Fibroblast of skin of back (primary cell): ENCODE data around the gene OR2A7. TPM values are rescaled to one million over a fixed set of nuclear protein-coding genes. Genes with fewer than 3 reads are reported as not detected.
"Not testable (repeated sequence)": the region's sequence is repeated elsewhere in the genome, so short reads cannot be mapped to it uniquely, and the experiment has no call there.

Source experiments
- DNase-seq: peaks from one replicate; pipeline ENCODE4 v3.0.0-alpha.2; 2013
- polyA plus RNA-seq, 2 experiments: library from polyadenylated mRNA; unstranded; fragments of 120-200 nt; gene quantifications; one replicate each; pipeline ENCODE4 v1.2.1, GENCODE V29; 2013; ENCODE audit not compliant: insufficient read length in 2 of 2

Gene OR2A7, protein sequence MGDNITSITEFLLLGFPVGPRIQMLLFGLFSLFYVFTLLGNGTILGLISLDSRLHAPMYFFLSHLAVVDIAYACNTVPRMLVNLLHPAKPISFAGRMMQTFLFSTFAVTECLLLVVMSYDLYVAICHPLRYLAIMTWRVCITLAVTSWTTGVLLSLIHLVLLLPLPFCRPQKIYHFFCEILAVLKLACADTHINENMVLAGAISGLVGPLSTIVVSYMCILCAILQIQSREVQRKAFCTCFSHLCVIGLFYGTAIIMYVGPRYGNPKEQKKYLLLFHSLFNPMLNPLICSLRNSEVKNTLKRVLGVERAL
- polyA plus RNA-seq (2013, experiment 1 of 2; ENCODE audit: insufficient read length), result not detected
- polyA plus RNA-seq (2013, experiment 2 of 2; ENCODE audit: insufficient read length), result not detected

- DNase-seq, result not testable (repeated sequence)
These were observed at the start of gene OR2A7 for GRCh38 chr7:144264692-144265091. TSS of gene OR2A7 (minus strand) at chr7:144264792. CDS start at chr7:144259628, 5,164 bp downstream.

GRCh38 chr7:144311872-144312469 is 47.4 kb upstream of the OR2A7 start, which contains the start of gene OR2A1:
TSS of gene OR2A1 (plus strand) at chr7:144312419. CDS start at chr7:144318125, 5,706 bp downstream.
- DNase-seq, result not testable (repeated sequence)

DNA sequence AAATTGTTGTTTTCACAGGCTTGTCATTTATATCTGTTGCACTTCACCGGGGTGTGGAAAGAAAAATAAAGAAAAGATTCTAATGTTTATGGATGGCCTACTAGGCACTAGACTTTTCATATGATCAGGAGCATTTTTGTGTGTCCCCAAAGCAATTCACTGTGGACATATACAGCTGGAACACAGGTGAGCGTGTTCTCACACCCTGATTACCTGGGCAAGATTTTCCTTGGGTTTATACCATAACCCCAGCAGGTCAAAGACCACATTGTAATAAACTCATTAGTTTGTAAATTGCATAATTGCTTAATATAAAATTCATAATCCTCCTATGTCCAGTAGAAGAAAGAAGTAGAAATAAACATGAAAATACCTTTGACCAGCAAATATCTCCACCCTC is 46.6 kb upstream of the OR2A7 start:
- not testable (repeated sequence) for DNase-seq

DNA sequence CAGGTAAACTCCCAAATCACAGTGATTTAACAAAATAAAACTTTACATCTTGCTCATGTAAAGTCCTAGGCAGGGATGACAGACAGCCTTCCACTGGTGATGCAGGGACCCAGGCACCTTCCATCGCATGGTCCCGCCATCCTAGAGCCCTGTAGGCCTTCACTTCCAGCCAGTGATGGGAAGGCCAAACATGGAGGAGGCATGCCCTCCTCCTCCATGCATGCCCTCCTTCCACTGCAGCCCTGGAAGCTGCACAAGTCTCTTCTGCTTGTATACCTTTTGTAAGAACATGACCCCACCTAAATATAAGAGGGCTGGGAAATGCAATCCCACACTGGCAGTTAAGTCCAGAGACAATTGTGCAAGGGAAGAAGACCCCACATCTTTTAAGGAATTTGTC is 45.1 kb upstream of the OR2A7 start:
- not testable (repeated sequence) for DNase-seq

GRCh38 chr7:144305156-144305555 is 40.6 kb upstream of the OR2A7 start:
- not testable (repeated sequence) for DNase-seq

GRCh38 chr7:144303607-144304006 is 39.0 kb upstream of the OR2A7 start:
- DNase-seq, result not testable (repeated sequence)

- DNase-seq, result not testable (repeated sequence)
These were observed 38.1 kb upstream of the OR2A7 start for GRCh38 chr7:144302578-144303303.

DNA sequence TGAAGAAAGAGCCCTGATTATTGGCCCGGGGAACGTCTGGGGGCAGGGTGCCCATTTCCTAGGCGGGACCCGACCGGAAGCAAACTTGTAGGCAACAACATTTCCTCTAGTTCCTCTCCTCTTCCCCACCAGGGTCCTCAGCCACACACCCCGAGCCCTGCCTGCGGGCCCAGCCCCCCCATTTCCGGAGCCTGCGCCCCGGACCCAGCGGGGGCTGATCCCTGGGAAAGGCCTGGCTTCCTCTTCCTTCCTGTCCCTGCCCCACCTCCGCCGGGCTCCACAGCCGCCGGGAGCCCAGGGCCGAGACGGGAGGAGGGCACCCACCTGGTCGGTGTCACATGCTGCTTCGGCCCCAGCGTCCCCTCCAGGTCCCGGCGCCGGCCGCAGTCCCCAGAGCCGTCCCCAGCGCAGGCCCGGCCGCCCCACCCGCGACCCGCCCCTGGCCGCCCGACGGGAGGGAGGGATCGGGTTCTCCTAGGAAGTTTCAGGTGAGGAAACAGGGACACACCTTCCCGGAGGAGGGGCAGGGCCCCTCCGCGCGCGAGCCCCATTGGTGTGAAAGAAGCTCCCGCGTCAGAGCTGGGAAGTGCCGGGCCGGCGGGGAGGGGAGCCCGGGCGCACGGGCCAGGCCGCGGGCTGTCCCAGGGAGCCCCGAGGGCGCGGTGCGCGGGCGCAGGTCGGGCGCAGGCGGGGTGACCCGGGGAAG is 29.4 kb upstream of the OR2A7 start:
- not testable (repeated sequence) for DNase-seq

- not testable (repeated sequence) for DNase-seq
These were observed 28.0 kb upstream of the OR2A7 start for GRCh38 chr7:144292384-144293161.

DNA sequence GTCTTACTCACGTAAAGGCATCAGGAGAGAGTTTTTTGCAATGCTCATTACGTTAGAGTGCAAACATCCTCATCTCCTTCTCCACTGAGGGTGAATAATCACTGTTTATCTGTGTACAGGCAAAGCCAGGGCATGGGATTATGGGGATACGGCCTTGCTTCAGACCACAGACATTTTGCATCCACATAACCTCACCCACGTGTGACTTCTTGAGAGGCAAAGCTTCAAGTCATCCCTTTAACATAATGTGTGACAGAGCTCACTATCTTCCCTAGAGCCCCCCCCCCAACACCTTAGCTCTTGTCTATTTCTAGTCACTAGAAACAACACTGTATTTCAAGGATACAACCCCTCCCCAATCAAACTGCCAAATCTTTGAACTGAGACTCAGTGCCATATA is 27.0 kb upstream of the OR2A7 start:
- not testable (repeated sequence) for DNase-seq

GRCh38 chr7:144287171-144287784 is 22.7 kb upstream of the OR2A7 start:
- DNase-seq, result not testable (repeated sequence)

DNA sequence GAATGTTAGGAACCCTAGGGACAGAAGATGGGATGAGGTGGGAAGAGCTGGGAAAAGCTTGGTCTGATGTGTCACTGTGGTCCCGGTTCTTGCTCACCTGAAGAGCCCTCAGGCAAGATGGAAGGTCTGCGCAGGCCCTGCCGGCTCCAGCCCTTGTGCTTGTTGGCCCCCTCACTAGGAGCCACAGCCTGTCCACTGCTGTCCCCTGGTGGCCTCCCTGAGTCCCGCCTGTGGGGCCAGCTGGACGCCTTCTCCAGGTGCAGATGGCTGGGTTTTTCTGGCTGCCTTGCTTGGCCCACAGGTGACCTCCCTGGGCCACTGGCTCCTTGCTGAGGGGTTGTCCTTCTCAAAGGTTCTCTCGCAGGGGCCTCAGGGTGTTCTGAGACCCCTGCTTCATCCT is 19.1 kb upstream of the OR2A7 start:
- not testable (repeated sequence) for DNase-seq

DNA sequence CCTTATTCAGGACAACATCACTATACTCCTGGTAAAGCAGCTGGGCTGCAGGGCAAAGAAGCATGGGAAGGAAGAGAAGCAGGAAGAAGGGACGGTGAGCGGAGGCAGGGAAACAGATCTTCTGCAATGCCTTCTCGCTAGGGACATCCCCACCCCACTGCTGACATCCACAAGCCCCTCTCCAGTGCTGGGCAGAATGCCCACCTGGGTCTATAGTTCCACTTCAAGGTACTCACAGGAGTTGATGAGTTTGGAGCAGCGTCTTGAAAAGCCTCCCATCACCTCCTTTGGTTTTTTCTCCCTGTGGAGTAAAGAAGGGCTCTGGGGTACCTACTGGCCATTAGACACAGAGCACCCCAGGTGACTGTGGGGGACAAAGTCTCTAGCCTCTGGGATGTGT is 17.9 kb upstream of the OR2A7 start:
- DNase-seq, result not testable (repeated sequence)

DNA sequence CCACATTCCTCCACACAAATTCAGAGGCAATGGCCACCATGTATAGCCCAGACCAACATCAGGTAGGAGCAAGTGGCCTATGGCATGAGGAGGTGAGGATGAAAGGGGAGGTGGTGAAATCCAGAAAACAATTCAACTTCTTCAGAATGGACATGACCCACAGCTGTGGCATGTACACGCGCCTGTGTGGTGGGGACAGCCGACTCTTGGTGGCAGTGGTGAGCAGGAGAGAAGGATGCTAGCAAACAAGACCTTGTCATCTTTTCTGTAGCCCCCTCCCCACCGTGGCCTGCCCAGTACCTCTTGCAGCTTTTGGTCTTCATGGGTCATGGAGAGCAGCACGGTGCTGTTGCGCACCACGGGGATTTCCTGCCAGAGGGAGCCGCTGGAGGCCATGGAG is 17.4 kb upstream of the OR2A7 start:
- not testable (repeated sequence) for DNase-seq

- DNase-seq, result not testable (repeated sequence)
These were observed 15.4 kb upstream of the OR2A7 start for GRCh38 chr7:144280010-144280409.

DNA sequence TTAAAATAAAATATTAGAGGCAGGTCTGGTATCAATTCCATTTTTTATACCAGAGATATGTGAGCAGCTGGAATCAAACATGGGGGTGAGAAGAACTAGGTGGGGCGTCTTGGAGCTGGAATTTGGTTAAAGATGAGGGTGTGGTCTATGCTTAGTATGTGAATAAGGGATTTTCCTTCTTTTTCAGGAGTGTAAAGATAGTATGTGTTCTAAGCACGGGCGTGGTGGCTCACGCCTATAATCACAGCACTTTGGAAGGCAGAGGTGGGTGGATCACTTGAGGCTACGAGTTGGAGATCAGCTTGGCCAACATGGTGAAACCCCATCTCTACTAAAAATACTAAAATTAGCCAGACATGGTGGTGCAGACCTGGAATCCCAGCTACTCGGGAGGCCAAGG is 10.7 kb upstream of the OR2A7 start:
- DNase-seq, result not testable (repeated sequence)

DNA sequence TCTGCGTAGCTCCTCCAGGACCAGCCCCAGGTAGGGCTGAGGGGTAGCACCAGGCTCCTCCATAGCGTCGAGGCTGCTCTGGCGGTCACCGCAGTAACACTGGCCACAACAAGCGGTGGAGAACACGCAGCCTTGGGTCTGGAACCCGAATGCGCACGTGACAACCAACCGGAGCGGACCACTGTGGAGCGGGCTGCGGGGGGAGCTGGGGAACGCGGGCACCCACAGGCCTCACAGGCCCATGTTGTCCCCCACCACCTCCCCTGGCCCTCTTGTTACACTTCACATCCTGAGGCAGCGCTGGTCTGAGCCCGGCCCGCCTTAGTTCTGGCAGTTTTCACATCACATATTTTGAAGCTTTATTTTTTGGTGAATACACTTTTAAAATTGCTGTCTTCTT is 4.6 kb upstream of the OR2A7 start, which contains the start of gene CTAGE8:
Gene CTAGE8 (minus strand): TSS at position 101 of the 400 bp plus-strand sequence. CDS start 38 bp downstream, at position 63.
- not testable (repeated sequence) for DNase-seq

DNA sequence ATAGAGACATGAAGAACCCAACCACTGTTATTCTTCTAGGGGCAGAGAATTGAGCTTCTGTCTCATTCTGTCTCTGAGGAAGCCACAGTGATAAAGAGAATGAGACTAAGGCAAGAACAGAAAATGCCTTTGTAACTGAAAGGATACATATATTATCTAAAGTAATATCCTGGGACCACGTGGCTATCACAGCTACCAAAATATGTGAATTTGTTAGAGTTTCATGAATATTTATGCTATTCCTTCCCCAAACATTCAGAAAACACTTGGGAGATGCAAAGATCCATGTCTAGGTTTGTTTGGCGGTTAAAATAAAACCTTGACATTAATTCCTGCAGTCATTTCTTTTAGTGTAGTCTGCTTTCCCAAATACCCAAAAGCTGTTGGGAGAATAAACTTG is 2.5 kb downstream of the OR2A7 start:
- not testable (repeated sequence) for DNase-seq

DNA sequence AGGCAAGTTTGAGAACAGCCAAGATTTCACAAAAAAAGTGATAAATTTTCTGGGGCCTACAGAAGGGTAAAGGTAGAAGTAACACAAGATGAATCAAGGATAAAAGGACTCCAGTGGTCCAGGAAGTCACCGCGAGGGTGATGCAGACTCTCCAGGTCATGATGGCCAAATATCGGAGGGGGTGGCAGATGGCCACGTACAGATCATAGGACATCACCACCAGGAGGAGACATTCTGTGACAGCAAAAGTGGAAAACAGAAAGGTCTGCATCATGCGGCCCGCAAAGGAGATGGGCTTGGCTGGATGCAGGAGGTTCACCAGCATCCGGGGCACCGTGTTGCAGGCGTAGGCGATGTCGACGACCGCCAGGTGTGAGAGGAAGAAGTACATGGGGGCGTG is 5.5 kb downstream of the OR2A7 start:
- not testable (repeated sequence) for DNase-seq

GRCh38 chr7:144256112-144256511 is 8.5 kb downstream of the OR2A7 start:
- DNase-seq, result no peak

GRCh38 chr7:144255471-144255897 is 9.1 kb downstream of the OR2A7 start:
- no peak for DNase-seq
